ENCODE results near the gene ATXN10. TPM values are rescaled to one million over a fixed set of nuclear protein-coding genes. Genes with fewer than 3 reads are reported as not detected.

The ATXN10 gene
- total and polyA plus RNA-seq, 2 experiments from 2014 or later: 99.0 to 163 TPM

DNA sequence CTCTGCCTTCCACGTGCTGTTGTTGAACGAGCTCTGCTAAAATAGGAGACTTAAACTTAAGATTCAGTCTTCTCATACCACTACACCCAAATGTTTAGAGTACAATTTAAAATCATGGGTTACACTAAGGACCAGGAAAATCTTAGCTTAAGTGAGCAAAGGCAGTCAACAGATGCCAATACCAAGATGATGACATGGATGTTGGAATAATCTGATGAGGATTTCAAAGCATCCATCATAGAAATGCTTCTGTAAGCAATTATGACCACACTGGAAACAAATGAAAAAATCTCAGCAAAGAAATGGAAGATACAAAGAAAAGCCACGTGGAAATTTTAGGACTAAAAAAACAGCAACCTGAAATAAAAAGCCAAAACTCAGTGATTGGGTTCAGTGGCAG lies 109.8 kb downstream of the ATXN10 start:
- Histone ChIP-seq H3K27me3 (ENCODE audit: insufficient read depth) (no peaks in the 10 kb centered on the region), H2AFZ (no peak overlapping the region), H3K4me2 (no peak overlapping the region), H3F3A (replicated peaks; ENCODE audit: low read depth) (no peaks in the 10 kb centered on the region), H3K4me1 (ENCODE audit: insufficient read depth) (no peaks in the 10 kb centered on the region; the same call in 1 of the 2 replicates), H3K27ac (ENCODE audit: low read depth) (no peak overlapping the region), H3K79me2 (replicated peaks; ENCODE audit: insufficient read depth) (peaks cover 20% of the 10 kb centered on the region), H3K36me3 (ENCODE audit: insufficient read depth) (no peaks in the 10 kb centered on the region), H3K4me3 (no peak overlapping the region), H3K9me2 (ENCODE audit: insufficient read depth) (no peaks in the 10 kb centered on the region), H4K20me1 (replicated peaks; ENCODE audit: insufficient read depth) (peaks cover 8% of the 10 kb centered on the region)
- no peak overlapping the region for H3K27ac Mint-ChIP-seq
- H3K4me1 Mint-ChIP-seq: peaks cover 32% of the 10 kb centered on the region
- no peaks in the 10 kb centered on the region for H3K27me3 Mint-ChIP-seq (ENCODE audit: insufficient read depth, low read depth, poor library complexity)
- no peak overlapping the region for H3K4me3 Mint-ChIP-seq
- TF ChIP-seq JUNB (IDR thresholded peaks at IDR 0.05; ENCODE audit: unreplicated experiment) (no peak), STAT1 (IDR thresholded peaks at IDR 0.05; ENCODE audit: unreplicated experiment) (no peak), EZH2phosphoT487 (IDR thresholded peaks at IDR 0.05; ENCODE audit: unreplicated experiment) (no peak)
- no peaks in the 10 kb centered on the region for H3K9me3 Mint-ChIP-seq
- DNase-seq (ENCODE audit: low spot score) (no peak), ATAC-seq (no peak)
- no peaks in the 10 kb centered on the region for H3K36me3 Mint-ChIP-seq (ENCODE audit: low read depth)

DNA sequence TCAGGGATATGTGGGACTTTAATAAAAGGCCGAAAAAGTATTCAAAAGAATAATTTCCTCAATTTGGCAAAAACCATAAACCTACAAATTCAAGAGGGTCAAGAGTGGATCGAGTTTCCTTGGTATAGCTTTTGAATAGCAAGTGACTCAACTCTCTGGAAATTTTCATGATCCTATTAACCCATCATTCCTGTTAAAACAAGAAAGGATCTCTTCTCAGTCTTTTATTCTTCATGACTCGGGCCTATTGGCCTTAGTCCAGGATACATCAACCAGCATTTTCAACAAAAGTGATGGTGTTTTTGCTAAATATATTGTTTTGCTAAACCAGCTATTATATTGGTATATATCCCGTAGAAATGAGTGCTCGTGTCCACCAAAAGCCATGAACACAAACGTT lies 110.3 kb downstream of the ATXN10 start:
- ATAC-seq (no peak), DNase-seq (ENCODE audit: low spot score) (no peak)
- Histone ChIP-seq H3K4me1 (ENCODE audit: insufficient read depth) (no peaks in the 10 kb centered on the region; the same call in 1 of the 2 replicates), H4K20me1 (replicated peaks; ENCODE audit: insufficient read depth) (peaks cover 8% of the 10 kb centered on the region), H3K4me2 (no peak overlapping the region), H3K9me2 (ENCODE audit: insufficient read depth) (no peaks in the 10 kb centered on the region), H3K79me2 (replicated peaks; ENCODE audit: insufficient read depth) (peaks cover 20% of the 10 kb centered on the region), H3K4me3 (no peak overlapping the region), H3K36me3 (ENCODE audit: insufficient read depth) (no peaks in the 10 kb centered on the region), H2AFZ (no peak overlapping the region), H3K27ac (ENCODE audit: low read depth) (no peak overlapping the region), H3K27me3 (ENCODE audit: insufficient read depth) (no peaks in the 10 kb centered on the region), H3F3A (replicated peaks; ENCODE audit: low read depth) (no peaks in the 10 kb centered on the region)
- Mint-ChIP-seq H3K4me1 (peaks cover 35% of the 10 kb centered on the region), H3K4me3 (no peak overlapping the region), H3K27me3 (ENCODE audit: insufficient read depth, low read depth, poor library complexity) (no peaks in the 10 kb centered on the region), H3K9me3 (no peaks in the 10 kb centered on the region), H3K27ac (no peak overlapping the region), H3K36me3 (ENCODE audit: low read depth) (no peaks in the 10 kb centered on the region)
- TF ChIP-seq, protein P1, sequence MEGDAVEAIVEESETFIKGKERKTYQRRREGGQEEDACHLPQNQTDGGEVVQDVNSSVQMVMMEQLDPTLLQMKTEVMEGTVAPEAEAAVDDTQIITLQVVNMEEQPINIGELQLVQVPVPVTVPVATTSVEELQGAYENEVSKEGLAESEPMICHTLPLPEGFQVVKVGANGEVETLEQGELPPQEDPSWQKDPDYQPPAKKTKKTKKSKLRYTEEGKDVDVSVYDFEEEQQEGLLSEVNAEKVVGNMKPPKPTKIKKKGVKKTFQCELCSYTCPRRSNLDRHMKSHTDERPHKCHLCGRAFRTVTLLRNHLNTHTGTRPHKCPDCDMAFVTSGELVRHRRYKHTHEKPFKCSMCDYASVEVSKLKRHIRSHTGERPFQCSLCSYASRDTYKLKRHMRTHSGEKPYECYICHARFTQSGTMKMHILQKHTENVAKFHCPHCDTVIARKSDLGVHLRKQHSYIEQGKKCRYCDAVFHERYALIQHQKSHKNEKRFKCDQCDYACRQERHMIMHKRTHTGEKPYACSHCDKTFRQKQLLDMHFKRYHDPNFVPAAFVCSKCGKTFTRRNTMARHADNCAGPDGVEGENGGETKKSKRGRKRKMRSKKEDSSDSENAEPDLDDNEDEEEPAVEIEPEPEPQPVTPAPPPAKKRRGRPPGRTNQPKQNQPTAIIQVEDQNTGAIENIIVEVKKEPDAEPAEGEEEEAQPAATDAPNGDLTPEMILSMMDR (conservative IDR thresholded peaks at IDR 0.05; ENCODE audit: low read depth in 2 of 2): no peak
- TF ChIP-seq, protein P2, sequence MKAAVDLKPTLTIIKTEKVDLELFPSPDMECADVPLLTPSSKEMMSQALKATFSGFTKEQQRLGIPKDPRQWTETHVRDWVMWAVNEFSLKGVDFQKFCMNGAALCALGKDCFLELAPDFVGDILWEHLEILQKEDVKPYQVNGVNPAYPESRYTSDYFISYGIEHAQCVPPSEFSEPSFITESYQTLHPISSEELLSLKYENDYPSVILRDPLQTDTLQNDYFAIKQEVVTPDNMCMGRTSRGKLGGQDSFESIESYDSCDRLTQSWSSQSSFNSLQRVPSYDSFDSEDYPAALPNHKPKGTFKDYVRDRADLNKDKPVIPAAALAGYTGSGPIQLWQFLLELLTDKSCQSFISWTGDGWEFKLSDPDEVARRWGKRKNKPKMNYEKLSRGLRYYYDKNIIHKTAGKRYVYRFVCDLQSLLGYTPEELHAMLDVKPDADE (IDR thresholded peaks at IDR 0.05): no peak

DNA sequence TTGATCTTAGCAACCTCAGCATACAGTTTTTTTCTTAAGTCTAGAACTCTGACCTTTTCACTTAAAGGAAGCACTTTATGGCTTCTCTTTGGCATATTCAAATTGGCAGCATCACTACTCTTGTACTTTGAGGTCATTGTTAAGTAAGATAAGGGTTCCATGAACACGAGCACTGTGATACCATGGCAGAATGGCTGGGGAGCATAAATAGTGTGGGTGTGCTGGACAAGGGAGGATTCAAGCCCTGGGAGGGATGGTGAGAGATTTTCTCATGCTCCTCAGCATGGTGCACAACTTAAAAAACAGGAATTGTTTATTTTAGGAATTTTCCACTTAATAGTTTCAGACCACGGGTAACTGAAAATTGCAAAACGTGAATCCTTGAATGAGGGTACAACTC lies 111.4 kb downstream of the ATXN10 start:
- peak overlapping the region; percentile 15; the same call in 1 of the 2 replicates for H3K27ac Mint-ChIP-seq
- Histone ChIP-seq H3F3A (replicated peaks; ENCODE audit: low read depth) (no peaks in the 10 kb centered on the region), H4K20me1 (replicated peaks; ENCODE audit: insufficient read depth) (peaks cover 7% of the 10 kb centered on the region), H2AFZ (no peak overlapping the region), H3K4me3 (no peak overlapping the region), H3K36me3 (ENCODE audit: insufficient read depth) (no peaks in the 10 kb centered on the region), H3K4me2 (no peak overlapping the region), H3K4me1 (ENCODE audit: insufficient read depth) (0 out of 2 replicates have a peak, but pooled peaks cover 4% of the 10 kb centered on the region), H3K27me3 (ENCODE audit: insufficient read depth) (no peaks in the 10 kb centered on the region), H3K79me2 (replicated peaks; ENCODE audit: insufficient read depth) (peaks cover 19% of the 10 kb centered on the region), H3K9me2 (ENCODE audit: insufficient read depth) (no peaks in the 10 kb centered on the region), H3K27ac (ENCODE audit: low read depth) (no peak overlapping the region)
- peaks cover 2% of the 10 kb centered on the region for H3K27me3 Mint-ChIP-seq (ENCODE audit: insufficient read depth, low read depth, poor library complexity)
- no peak overlapping the region for H3K4me3 Mint-ChIP-seq
- H3K36me3 Mint-ChIP-seq (ENCODE audit: low read depth): no peaks in the 10 kb centered on the region
- no peak for ATAC-seq
- TF ChIP-seq EZH2phosphoT487 (IDR thresholded peaks at IDR 0.05; ENCODE audit: unreplicated experiment) (no peak), EZH2 (IDR thresholded peaks at IDR 0.05; ENCODE audit: low read depth, unreplicated experiment) (no peak), NANOG (IDR thresholded peaks at IDR 0.05; ENCODE audit: borderline replicate concordance) (no peak), POLR2AphosphoS5 (IDR thresholded peaks at IDR 0.05; ENCODE audit: low read depth) (no peak)
- no peak for DNase-seq (ENCODE audit: low spot score)
- H3K4me1 Mint-ChIP-seq: peaks cover 39% of the 10 kb centered on the region
- H3K9me3 Mint-ChIP-seq: no peaks in the 10 kb centered on the region

Data from GM23338 (cell line).